NCI-H146 (cell line): ENCODE results near the gene CDC42SE2.
"Not testable (repeated sequence)": the region's sequence is repeated elsewhere in the genome, so short reads cannot be mapped to it uniquely, and the experiment has no call there.

Source experiments
- DNase-seq: peaks from one replicate; lab custom pipeline; 2025; lab: John Stamatoyannopoulos, UW

CDC42SE2 gene

GRCh38 chr5:131277875-131278740 lies 14.3 kb downstream of the CDC42SE2 start:
- no peak for DNase-seq

- DNase-seq = not testable (repeated sequence)
These were observed 14.9 kb downstream of the CDC42SE2 start for GRCh38 chr5:131278741-131279124.

GRCh38 chr5:131279204-131279603 lies 15.4 kb downstream of the CDC42SE2 start:
- DNase-seq = no peak

GRCh38 chr5:131280417-131280816 lies 16.6 kb downstream of the CDC42SE2 start:
- DNase-seq = no peak

GRCh38 chr5:131281133-131281867 lies 17.4 kb downstream of the CDC42SE2 start:
- DNase-seq = no peak

- DNase-seq = no peak
These were observed 18.0 kb downstream of the CDC42SE2 start for GRCh38 chr5:131281868-131282234.

GRCh38 chr5:131282235-131282634 lies 18.4 kb downstream of the CDC42SE2 start:
- no peak for DNase-seq

GRCh38 chr5:131285703-131286399 lies 22.0 kb downstream of the CDC42SE2 start:
- DNase-seq = no peak

- DNase-seq = no peak
These were observed 22.5 kb downstream of the CDC42SE2 start for GRCh38 chr5:131286400-131286715.

GRCh38 chr5:131288328-131288727 lies 24.5 kb downstream of the CDC42SE2 start:
- no peak for DNase-seq

- no peak for DNase-seq
These were observed 25.9 kb downstream of the CDC42SE2 start for GRCh38 chr5:131289738-131290137.

- no peak for DNase-seq
These were observed 32.4 kb downstream of the CDC42SE2 start for GRCh38 chr5:131296213-131296672.

GRCh38 chr5:131297886-131298285 lies 34.0 kb downstream of the CDC42SE2 start:
- DNase-seq = no peak

GRCh38 chr5:131299465-131299864 lies 35.6 kb downstream of the CDC42SE2 start:
- no peak for DNase-seq

GRCh38 chr5:131302506-131302905 lies 38.7 kb downstream of the CDC42SE2 start:
- no peak for DNase-seq

- no peak for DNase-seq
These were observed 39.7 kb downstream of the CDC42SE2 start for GRCh38 chr5:131303537-131303936.

GRCh38 chr5:131304414-131304813 lies 40.6 kb downstream of the CDC42SE2 start:
- DNase-seq = no peak

- no peak for DNase-seq
These were observed 41.4 kb downstream of the CDC42SE2 start for GRCh38 chr5:131305138-131305689.

GRCh38 chr5:131305906-131306305 lies 42.1 kb downstream of the CDC42SE2 start:
- no peak for DNase-seq

GRCh38 chr5:131312235-131312772 lies 48.5 kb downstream of the CDC42SE2 start:
- DNase-seq = not testable (repeated sequence)

- DNase-seq = no peak
These were observed 52.2 kb downstream of the CDC42SE2 start for GRCh38 chr5:131316026-131316425.

GRCh38 chr5:131316822-131317221 lies 53.0 kb downstream of the CDC42SE2 start:
- DNase-seq = no peak
